Stimulated activated CD4-positive, alpha-beta T cell treated with anti-CD3 and anti-CD28 coated beads, Interleukin-4, amount 100 ng/mL, for 1 hour (primary cell): Measurements from ENCODE around the gene MT3.
A peak's percentile ranks its signal among the peaks of the same experiment; 100 is the strongest.
"Not testable (repeated sequence)": the region's sequence is repeated elsewhere in the genome, so short reads cannot be mapped to it uniquely, and the experiment has no call there.

Experiments
- DNase-seq: peaks from one replicate; pipeline ENCODE4 v3.0.0-alpha.2; 2020

Gene MT3

DNA sequence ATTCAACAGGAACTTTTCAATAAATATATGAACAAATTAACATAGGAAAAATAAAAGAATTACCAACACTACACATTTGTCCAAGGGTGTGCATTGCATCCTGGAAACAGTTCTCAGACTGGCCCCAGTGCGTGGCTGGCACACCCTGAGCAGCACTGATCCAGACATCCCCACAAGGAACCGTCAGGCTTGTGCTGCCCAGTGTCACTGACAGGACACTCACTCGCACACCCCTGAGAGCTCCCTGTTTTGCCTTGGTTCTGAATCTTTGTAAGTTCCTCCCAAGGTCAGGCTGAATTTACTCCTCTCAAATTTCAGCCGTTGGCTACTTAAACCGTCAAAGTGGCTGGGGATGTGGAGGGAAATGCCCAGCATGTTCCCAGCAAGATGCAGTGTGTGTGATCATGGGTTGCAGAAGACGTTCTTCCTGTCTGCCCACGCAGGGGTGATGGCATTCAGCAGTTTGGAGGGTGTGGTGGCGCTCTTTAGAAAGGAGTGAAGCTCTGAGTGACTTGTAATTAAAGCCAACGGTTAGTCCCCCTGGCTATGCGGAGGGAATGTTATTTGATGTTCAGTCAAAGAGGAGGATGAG is 20.8 kb downstream of the MT3 start:
- DNase-seq: peak; percentile 76

DNA sequence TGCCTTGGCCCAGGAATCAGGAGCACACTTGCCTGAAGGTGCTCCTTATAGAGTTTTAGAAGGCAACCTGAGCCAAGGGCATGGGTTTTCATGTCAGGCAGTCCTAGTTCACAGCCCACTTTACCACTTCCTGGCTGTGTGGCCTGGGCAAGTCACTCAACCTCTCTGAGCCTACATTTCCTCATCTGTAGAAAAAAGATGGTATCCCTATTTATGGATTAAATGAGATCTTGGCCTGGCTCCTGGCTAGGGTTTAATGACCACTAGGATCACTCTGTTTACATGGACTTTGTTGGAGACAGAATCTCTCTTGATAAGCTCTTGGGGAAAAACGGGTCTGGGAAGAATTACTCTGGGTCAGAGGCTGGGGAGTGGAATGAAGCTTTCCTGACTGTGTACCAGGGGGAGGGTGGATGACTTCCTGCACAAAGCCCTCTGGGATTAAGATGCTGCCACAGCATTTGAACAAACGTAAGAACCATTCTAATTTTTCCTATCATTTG is 21.3 kb downstream of the MT3 start:
- no peak for DNase-seq

DNA sequence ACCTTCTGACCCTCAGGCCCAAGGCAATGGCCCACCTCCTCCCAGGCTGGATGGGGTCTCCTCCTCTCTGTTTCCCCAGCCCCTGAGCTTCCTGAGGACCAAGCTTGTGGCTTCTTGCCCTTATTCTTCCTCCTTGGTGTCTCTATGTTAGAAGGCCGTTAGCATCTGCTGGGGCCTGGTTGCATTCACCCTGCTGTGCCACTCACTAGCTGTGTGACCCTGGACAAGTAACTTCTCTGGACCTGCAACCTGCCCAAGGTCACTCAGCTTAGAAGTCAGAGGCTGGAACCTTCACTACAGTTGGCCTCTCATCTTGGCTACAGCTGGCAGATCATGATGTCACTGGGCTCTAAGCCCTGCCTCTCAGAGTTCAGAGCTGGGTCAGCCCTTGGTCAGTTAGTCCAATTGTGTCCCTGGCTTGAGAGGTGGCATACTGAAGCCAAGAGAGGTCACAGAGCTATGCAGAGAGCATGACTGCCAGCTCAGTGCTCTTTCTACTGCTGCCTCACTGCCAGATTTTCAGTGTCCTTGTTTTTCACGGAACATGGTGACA is 22.0 kb downstream of the MT3 start:
- no peak for DNase-seq

DNA sequence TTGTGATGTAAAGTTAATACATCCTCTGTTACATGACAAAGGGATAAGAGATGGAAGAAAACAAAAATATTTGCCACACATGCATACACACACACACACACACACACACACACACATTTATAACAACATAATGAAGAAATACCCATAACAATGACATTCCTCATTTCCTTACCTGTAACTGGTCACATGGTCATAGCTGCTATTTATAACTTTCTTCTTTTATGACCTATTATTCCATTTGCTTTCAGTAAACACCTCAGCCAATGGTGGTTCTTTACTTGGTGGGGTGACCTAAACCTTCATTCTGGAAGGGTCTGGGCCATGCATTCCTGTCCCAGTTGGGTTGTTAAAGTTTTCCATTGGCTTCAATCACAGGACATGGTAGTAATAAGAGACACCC is 24.4 kb downstream of the MT3 start:
- DNase-seq: no peak

DNA sequence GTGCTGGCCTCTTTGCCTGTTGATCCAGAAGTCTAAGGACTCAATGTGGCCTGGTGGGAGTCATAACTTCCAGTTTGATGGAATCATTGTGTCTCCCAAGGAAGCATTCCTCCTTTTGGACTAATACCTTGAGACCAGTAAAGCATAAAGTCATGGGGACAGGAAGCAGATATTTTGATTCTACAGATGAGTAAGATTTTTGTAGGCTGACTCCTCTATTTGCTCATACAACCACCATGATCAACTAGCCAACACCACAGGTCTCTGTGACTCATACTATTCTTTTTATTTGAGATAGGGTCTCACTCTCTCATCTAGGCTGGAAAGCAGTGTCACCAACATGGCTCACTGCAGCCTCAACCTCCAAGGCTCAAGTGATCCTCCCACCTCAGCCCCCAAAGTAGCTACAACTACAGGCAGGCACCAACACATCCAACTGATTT is 25.2 kb downstream of the MT3 start:
- no peak for DNase-seq

DNA sequence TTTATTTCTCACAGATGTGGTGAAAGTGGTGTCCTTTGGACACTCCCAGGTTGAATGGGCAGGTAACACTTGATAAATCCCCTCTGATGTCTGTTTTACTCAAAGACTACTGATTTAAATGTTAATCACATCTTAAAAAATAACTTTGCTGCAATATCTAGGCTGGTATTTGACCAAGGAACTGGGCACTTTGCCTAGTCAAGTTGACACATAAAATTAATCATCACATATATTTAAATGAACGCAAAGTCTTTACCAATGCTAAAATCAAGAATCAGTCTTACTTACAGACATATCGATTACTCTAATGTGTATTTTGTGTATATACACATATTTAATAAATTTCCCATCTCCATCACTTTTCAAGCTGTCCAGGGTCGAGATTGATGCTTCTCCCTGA is 26.0 kb downstream of the MT3 start:
- no peak for DNase-seq

DNA sequence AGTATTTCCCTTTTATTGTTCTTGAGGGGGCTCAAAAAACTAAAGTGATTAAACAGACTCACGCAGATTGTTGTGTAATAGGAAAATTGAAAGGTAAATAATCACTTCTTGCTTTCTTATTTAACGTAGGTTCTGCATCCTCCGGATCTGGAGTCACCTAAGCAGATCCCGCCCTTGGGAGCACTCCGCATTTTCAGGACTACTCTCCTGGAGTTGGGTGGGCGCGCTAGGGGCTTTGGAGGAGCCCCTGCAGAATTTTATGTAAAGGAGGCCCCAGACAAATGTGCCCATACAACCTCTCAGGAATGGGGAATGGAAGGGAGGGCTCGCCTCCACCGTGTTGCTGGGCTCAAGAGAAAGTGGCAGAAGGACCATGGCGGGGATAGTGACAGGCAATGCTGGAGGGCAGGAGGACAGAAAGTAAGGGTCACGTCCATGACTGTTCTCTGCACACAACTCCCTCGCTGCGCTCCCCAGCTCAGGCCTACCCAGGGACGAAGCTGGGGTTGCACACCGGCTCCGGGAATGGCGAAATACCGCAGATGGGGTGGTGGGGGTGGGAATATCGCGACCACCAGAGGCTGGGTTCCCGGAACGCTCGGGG is 27.4 kb downstream of the MT3 start:
- no peak for DNase-seq

DNA sequence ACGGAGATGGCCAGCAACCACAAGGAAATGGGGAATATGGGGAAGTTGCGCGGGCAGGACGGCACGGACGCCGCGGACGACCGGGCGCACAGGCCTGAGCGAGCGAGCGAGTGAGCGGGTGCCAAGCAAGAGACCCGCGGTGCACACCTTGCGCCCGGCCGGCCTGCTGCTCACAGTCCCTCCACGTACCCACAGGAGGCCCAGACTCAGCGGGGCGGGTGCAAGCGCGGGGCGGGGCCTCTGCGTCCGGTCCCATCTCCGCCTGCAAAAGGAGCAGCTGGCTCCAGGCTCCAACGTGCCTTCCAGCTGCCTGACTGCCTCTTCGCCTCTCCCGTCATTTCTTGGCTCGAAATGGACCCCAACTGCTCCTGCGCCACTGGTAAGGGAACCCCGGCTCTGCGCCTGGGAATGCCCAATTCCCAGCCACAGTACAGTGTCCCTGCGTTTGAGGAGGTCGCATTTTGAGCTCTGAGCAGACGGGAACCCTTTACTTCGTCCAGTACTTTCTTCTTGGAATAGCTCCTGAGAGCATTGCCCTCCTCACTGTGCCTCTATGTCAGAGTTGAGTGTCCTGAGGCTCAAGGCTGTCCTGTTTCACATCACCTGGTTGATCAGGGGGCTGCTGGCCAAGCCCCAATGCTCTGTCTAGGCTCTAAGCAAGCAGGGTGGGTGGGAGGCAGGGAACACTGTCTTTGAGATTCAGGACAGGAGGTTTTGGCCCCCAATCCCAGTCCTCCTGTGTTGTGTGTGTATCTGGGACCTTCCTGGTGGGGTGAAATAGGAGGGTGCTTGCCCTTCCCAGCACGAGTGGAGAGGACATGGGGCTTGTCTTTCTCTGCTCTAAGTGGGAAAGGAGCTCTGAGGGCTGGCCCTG is 28.1 kb downstream of the MT3 start:
- DNase-seq: peak; percentile 67

DNA sequence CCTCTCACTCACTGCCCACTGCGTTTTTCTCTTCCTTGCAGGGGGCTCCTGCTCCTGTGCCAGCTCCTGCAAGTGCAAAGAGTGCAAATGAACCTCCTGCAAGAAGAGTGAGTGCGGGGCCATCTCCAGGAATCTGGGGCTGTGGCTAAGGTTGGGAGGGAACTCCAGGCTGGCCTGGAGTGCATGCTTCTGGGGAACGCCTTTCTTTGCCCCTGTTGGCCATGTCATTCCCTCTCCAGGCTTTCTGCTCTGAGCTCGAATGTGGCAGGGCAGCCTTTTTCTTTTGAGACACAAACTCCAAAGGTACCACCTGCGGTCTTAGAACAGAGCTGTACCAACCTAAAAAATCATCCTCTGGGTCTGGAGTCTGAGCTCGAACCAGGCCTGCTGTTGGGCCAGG is 28.8 kb downstream of the MT3 start:
- no peak for DNase-seq

DNA sequence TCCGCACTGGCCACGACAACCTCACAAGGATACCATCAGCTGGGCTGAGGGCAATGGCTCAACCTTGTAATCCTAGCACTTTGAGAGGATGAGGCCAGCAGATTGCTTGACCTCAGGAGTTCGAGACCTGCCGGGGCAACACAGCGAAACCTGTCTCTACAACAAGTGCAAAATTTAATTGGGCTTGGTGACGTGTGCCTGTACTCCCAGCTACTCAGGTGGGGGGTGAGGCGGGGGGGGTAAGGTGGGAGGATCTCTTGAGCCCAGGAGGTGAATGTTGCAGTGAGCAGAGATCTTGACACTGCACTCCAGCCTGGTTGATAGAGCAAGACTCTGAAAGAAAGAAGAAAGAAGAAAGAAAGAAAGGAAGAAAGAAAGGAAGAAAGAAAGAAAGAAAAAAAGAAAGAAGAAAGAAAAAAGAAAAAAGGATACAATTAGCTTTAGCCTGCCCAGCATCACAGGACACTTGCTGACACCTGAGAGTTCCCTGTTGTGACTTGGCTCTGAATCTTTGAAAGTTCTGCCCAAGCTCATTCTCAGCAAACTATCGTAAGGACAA is 31.1 kb downstream of the MT3 start:
- no peak for DNase-seq

DNA sequence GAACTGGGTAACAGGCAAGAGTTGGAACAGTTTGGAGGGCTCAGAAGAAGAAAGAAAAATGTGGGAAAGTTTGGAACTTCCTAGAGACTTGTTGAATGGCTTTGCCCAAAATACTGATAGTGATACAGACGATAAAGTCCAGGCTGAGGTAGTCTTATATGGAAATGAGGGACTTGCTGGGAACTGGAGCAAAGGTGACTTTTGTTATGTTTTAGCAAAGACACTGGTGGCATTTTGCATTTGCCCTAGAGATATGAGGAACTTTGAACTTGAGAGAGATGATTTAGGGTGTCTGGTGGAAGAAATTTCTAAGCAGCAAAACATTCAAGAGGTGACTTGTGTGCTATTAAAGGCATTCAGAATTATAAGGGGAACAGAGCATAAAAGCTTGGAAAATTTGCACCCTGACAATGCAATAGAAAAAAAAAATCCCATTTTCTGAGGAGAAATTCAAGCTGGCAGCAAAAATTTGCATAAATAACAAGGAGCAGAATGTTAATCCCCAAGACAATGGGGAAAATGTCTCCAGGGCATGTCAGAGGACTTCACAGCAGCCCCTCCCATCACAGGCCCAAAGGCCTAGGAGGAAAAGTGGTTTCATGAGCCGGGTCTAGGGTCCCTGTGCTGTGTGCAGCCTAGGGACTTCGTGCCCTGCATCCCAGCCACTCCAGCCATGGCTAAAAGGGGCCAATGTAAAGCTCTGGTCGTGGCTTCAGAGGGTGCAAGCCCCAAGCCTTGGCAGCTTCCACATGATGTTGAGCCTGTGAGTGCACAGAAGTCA is 32.5 kb downstream of the MT3 start:
- not testable (repeated sequence) for DNase-seq

DNA sequence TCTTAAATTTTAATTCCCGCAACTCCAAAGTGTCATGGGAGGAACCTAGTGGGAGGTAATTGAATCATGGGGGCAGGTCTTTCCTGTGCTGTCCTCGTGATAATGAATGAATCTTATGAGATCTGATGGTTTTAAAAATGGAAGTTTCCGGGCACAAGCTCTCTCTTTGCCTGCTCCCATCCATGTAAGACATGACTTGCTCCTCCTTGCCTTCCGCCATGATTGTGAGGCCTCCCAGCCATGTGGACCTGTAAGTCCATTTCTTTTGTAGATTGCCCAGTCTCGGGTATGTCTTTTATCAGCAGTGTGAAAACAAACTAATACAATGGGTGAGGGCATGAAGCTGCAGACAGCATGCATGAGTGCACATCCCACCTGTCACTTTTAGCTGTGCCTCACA is 33.9 kb downstream of the MT3 start:
- not testable (repeated sequence) for DNase-seq

DNA sequence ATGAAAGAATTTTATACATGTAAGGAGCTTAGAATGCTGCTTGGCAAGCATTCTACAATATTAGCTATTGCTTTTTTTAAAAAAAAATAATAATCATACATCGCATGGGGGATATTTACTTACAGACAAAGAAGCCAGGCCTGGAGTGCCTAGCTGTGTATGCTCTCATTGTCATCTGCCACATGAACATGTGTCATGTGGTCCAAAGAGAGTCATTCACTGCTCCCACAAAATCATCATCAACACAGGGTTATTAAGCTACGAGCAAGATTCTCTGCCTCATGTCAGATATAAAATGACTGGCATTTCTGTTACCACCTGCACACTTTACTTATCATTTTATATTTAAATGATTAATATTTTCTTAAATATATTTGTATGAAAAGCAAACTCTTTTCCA is 34.3 kb downstream of the MT3 start:
- no peak for DNase-seq

DNA sequence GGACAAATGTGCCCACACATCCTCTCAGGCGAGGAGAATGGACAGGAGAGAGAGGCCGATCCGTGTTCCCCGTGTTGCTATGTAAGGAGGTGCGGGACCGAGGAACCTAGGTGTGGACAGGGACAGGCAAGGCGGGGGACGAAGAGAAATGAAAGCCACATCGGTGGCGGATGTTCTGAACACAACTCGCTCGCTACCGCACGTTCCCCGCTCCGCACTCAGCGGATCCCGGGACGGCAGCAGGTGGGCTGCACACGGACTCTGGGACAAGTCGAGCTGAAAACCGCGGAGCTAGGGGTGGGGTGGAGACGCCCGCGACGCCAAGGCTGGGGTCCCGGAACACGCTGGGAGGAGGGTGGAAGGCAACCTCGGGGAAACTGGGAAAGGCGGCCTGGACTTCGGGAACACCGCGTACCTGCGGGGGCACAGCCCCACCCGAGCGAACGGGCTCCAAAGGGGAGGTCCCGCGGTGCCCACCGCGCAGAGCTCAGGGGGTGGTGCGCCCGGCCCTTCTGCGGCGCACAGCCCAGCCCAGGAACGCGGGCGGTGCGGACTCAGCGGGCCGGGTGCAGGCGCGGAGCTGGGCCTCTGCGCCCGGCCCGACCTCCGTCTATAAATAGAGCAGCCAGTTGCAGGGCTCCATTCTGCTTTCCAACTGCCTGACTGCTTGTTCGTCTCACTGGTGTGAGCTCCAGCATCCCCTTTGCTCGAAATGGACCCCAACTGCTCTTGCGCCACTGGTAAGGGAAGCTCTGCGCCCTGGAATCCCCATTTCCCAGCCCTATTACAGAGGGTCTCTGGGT is 36.0 kb downstream of the MT3 start, which contains the start of gene MT1E:
TSS of gene MT1E (plus strand) at position 642 of the 803 bp plus-strand sequence. CDS start at position 713, 71 bp downstream.
- peak; percentile 79 for DNase-seq

DNA sequence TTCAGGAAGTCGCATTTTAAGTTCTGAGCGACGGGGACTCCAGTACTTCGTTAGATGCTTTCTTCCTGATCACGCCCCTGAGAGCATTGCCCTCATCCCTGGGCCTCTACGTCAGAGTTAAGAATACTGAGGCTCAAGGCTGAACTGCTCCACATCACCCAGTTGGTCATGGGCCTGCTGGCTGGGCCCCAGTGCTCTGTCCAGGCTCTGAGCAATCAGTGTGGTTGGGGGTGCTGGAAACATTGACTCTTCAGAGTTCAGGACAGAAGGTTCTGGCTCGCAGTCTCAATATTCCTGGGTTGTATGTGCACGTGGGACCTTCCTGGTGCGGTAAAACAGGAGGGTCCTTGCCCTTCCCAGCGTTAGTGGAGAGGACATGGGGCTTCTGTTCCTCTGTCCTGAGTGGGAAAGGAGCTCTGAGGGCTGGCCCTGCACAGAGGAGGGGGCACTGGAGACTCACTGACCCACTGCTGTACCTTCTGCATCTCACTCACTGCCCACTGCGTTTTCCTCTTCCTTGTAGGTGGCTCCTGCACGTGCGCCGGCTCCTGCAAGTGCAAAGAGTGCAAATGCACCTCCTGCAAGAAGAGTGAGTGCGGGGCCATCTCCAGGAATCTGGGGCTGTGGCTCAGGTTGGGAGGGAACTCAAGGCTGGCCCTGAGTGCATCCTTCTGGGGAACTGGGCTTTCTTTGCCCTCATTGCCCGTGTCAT is 36.8 kb downstream of the MT3 start:
- no peak for DNase-seq

DNA sequence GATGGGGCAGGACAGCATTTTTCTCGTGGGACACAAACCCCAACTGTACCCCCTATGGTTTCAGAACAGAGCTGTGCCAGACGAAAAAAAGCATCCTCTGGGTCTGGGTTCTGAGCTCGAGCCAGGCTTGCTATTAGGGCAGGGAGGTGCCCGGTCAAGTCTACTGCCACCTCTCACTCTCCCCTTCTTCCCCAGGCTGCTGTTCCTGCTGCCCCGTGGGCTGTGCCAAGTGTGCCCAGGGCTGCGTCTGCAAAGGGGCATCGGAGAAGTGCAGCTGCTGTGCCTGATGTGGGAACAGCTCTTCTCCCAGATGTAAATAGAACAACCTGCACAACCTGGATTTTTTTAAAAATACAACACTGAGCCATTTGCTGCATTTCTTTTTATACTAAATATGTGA is 37.4 kb downstream of the MT3 start:
- DNase-seq: no peak

DNA sequence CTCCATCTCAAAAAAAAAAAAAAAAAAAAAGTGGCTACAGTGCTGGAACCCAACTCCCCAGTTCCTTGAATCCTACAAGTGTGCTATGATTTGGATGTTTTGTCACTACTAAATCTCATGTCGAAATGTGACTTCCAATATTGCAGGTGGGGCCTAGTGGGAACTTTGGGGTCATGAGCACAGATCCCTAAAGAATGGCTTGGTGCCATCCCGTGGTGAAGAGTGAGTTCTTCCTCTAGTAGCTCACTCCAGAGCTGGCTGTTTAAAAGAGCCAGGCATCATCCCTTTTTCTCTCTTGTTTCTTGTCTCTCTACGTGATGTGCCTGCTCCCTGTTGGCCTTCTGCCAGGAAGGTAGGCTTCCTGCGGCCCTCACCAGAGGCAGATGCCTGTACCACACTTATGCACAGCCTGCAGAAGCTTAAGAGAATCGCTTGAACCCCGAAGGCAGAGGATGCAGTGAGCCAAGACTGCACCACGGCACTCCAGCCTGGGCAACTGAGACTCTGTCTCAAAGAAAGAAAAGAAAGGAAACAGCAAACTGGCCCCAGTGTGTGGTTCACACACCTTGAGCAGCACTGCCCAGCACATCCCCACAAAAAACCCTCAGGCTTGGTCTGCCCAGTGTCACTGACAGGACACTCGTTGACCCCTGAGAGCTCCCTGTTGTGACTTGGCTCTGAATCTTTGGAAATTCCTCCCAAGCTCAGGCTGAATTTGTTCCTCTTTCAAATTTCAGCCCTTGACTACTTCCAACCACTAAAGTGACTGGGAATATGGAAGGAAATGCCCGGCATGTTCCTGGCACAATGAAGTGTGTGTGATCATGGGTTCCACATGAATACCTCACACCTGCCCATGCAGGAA is 39.4 kb downstream of the MT3 start:
- DNase-seq: no peak

DNA sequence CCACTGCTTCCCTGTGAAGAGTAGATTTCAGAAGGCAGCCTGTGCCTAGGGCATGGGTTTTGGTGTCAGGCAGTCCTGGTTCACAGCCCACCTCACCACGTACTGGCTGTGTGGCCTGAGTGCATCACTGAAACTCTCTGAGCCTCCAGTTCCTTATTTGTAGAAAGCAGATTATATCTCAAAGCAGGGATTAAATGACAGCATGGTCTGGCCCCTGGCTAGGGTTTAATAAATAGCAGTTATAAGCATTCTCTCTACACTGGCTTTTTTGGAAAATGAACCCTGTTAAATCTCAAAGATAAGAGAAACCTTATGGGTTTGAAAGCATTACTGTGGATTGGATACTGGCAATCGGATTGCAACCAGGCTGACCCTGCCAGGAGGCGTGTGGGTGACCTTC is 40.2 kb downstream of the MT3 start:
- DNase-seq: no peak

DNA sequence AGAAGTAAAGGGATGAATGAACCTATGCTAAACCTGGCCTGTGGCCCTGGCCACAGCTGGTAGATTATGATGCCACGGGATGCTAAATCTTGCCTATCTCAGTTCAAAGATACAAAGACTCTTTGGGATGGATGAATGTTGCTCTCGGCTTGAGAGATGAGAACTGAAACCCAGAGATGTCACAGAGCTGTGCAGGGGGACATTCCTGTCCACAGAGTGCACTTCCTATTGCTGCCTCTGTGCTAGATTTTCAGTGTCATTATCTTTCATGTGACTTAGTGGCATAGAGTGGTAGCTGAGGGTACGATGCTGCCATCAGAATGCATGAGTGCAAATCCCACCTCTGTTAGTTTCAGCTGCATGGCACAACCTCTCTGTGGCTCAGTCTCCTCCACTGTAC is 40.8 kb downstream of the MT3 start:
- DNase-seq: no peak

DNA sequence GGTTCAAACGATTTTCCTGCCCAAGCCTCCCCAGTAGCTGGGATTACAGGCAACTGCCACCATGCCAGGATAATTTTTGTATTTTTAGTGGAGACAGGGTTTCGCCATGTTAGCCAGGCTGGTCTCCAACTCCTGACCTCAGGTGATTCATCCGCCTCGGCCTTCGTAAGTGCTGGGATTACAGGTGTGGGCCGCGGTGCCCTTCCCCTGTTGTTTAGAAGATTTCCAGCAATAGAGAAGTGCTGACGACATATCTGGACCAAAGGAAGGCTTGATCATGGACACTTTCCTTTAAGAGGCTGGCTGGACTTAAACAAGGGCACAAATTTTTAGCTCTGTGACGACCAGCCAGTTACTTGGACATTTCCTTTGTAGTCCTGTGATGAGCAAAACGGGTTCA is 41.9 kb downstream of the MT3 start:
- no peak for DNase-seq
